Cerebellar nuclear complex (tissue), 1 donor: ENCODE results near the gene CDA.
"Not testable (repeated sequence)": the region's sequence is repeated elsewhere in the genome, so short reads cannot be mapped to it uniquely, and the experiment has no call there.

Experiments
- DNase-seq, 2 experiments: peaks; one replicate each; lab custom pipeline; 2025; lab: John Stamatoyannopoulos, UW

The CDA gene

GRCh38 chr1:20586953-20587660, 1.8 kb upstream of the CDA start:
- no peak for DNase-seq

- no peak for DNase-seq
Measured at GRCh38 chr1:20587661-20588053, 1.2 kb upstream of the CDA start.

- DNase-seq = no peak
Measured at GRCh38 chr1:20589331-20590278, 708 bp downstream of the CDA start.

GRCh38 chr1:20590306-20590777, 1.4 kb downstream of the CDA start:
- no peak for DNase-seq

GRCh38 chr1:20593756-20594155, 4.9 kb downstream of the CDA start:
- no peak for DNase-seq

- DNase-seq = no peak
Measured at GRCh38 chr1:20594746-20595145, 5.8 kb downstream of the CDA start.

- no peak for DNase-seq
Measured at GRCh38 chr1:20596106-20596505, 7.2 kb downstream of the CDA start.

GRCh38 chr1:20597650-20598049, 8.8 kb downstream of the CDA start:
- no peak for DNase-seq

- DNase-seq = no peak
Measured at GRCh38 chr1:20600156-20600555, 11.3 kb downstream of the CDA start.

- no peak for DNase-seq
Measured at GRCh38 chr1:20601129-20601825, 12.4 kb downstream of the CDA start.

GRCh38 chr1:20602851-20603450, 14.1 kb downstream of the CDA start:
- no peak for DNase-seq

GRCh38 chr1:20603504-20604464, 14.9 kb downstream of the CDA start:
- no peak for DNase-seq

GRCh38 chr1:20604678-20605077, 15.8 kb downstream of the CDA start:
- DNase-seq = no peak

- not testable (repeated sequence) for DNase-seq
Measured at GRCh38 chr1:20606801-20607570, 18.1 kb downstream of the CDA start.

GRCh38 chr1:20609541-20609940, 20.6 kb downstream of the CDA start:
- DNase-seq = no peak

- no peak for DNase-seq
Measured at GRCh38 chr1:20610970-20611369, 22.1 kb downstream of the CDA start.

GRCh38 chr1:20611652-20612051, 22.8 kb downstream of the CDA start:
- no peak for DNase-seq

- no peak for DNase-seq
Measured at GRCh38 chr1:20612221-20612746, 23.4 kb downstream of the CDA start.

- no peak for DNase-seq
Measured at GRCh38 chr1:20614131-20614579, 25.3 kb downstream of the CDA start.
